ENCODE results near the gene HADHB. TPM values are rescaled to one million over a fixed set of nuclear protein-coding genes. Genes with fewer than 3 reads are reported as not detected.

Gene HADHB
- total RNA-seq, 1 experiment from 2014 or later, result 65.5 TPM

- Histone ChIP-seq H3K4me1 (ENCODE audit: control insufficient read depth in 1 of 2, insufficient read depth in 2 of 2, low read length in 2 of 2) (no peaks in the 10 kb centered on the region), H2AFZ (ENCODE audit: low read depth, low read length, poor library complexity, severe bottlenecking) (no peak overlapping the region), H3K4me2 (ENCODE audit: low read length) (no peak overlapping the region), H3K36me3 (ENCODE audit: control insufficient read depth in 1 of 2, insufficient read depth in 2 of 2, low read length in 2 of 2) (no peaks in the 10 kb centered on the region), H3K4me3 (replicated peaks in 1 of 2; ENCODE audit: low read depth in 1 of 2, low read length in 2 of 2) (no peak overlapping the region), H3K9me3 (ENCODE audit: control insufficient read depth in 1 of 2, insufficient read depth in 1 of 2, low read depth in 1 of 2, low read length in 2 of 2) (no peaks in the 10 kb centered on the region), H3K9ac (ENCODE audit: low read length) (no peak overlapping the region), H3K27ac (ENCODE audit: low read depth, low read length) (no peak overlapping the region), H4K20me1 (ENCODE audit: insufficient read depth) (no peaks in the 10 kb centered on the region), H3K9me2 (ENCODE audit: insufficient read depth) (no peaks in the 10 kb centered on the region), H3K27me3 (ENCODE audit: insufficient read depth, low read length) (peaks cover 3% of the 10 kb centered on the region; the same call in 1 of the 2 replicates), H3K79me2 (ENCODE audit: insufficient read depth, low read length) (no peaks in the 10 kb centered on the region)
- intact Hi-C loops (cut with micrococcal nuclease), result no loop called here
- RAD21 ChIA-PET (ENCODE audit: low non-redundant PET in 1 of 2, low total read pairs in 2 of 2, uncharacterized antibody in 2 of 2, unreplicated experiment in 2 of 2), result no interaction called here
- no peak for DNase-seq (ENCODE audit: low read depth, low spot score)
- POLR2A ChIA-PET, result no interaction called here
- peak in 1 of 3 experiments; percentile 20; a peak in 1 of 6 replicates for TF ChIP-seq CTCF (IDR thresholded peaks at IDR 0.05 in 2 of 3, conservative IDR thresholded peaks at IDR 0.05 in 1 of 3; ENCODE audit: borderline replicate concordance in 1 of 3, insufficient read depth in 1 of 3, low read depth in 2 of 3, low read length in 2 of 3)
- TF ChIP-seq REST (IDR thresholded peaks at IDR 0.05; ENCODE audit: low read depth), result no peak
- peak; percentile 45; the same call in 1 of the 2 replicates for TF ChIP-seq RAD21 (IDR thresholded peaks at IDR 0.05; ENCODE audit: low read depth)
- ATAC-seq, result no peak; the same call in 1 of the 2 replicates
- CTCF ChIA-PET, result no interaction called here
- BruUV-seq (replicated peaks), result no TSS peak
These were observed 69.5 kb downstream of the HADHB start for GRCh38 chr2:26314243-26314642.

All from HCT116 (cell line).